GM12892 (cell line): ENCODE data around the gene NAB1.

Experiments used
- POLR2A ChIP-seq: IDR thresholded peaks from 2 replicates; pipeline ENCODE4 v1.6.1; 2011; ENCODE audit warnings: low read depth, low read length, control low read depth
- POLR2AphosphoS5 ChIP-seq: IDR thresholded peaks from 2 replicates; pipeline ENCODE4 v1.6.1; 2011; ENCODE audit warnings: low read depth, low read length, control low read depth
- TAF1 ChIP-seq: IDR thresholded peaks from 2 replicates; pipeline ENCODE4 v1.6.1; 2011; ENCODE audit warnings: low read depth, mild to moderate bottlenecking, control low read depth, low read length, borderline replicate concordance

DNA sequence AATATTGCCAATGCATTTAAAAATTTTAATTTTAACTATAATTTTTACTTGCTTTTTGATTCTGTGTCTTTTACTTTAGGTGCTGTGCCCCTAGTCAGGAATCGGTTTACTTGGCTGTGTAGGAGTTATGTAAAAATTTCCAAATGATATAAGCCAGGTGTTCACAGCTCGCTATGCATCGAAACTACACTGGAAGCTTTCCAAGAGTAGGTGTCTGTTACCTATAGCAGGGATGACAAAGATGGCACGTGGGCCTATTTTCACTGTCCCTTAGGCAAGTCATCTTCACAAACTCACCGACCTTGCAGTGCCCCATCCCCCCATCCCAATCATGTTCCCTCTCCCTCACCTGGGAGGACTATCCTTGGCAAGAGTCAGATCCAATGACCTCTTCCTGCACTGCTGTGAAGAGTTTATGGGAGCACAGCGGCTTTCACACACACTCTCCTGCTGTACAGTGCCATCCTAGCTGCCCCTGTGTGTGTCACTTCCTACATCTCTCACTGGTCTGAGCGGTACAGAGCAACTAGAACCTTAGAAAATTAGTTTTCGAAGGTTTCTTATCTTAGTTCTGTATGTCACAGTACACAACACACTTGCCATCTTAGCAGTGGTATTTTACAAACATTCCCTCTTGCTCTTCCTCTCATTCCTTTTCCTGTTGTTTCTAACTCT is 49.2 kb upstream of the NAB1 start:
- TF ChIP-seq POLR2AphosphoS5 (no peak), POLR2A (no peak), TAF1 (no peak)
